Erythroblast (primary cell): ENCODE measurements around the gene MYOCD.

ENCODE experiments used
- DNase-seq, 2 experiments: peaks; one replicate each; lab custom pipeline; 2025; lab: John Stamatoyannopoulos, UW
- GATA1 ChIP-seq: IDR thresholded peaks from 2 replicates; pipeline ENCODE4 v1.6.1; 2011; ENCODE audit warnings: low read depth, mild to moderate bottlenecking, control low read depth, low read length, moderate library complexity
- POLR2A ChIP-seq: IDR thresholded peaks from 2 replicates; pipeline ENCODE4 v1.6.1; 2011; ENCODE audit warnings: mild to moderate bottlenecking, low read length

MYOCD gene, protein sequence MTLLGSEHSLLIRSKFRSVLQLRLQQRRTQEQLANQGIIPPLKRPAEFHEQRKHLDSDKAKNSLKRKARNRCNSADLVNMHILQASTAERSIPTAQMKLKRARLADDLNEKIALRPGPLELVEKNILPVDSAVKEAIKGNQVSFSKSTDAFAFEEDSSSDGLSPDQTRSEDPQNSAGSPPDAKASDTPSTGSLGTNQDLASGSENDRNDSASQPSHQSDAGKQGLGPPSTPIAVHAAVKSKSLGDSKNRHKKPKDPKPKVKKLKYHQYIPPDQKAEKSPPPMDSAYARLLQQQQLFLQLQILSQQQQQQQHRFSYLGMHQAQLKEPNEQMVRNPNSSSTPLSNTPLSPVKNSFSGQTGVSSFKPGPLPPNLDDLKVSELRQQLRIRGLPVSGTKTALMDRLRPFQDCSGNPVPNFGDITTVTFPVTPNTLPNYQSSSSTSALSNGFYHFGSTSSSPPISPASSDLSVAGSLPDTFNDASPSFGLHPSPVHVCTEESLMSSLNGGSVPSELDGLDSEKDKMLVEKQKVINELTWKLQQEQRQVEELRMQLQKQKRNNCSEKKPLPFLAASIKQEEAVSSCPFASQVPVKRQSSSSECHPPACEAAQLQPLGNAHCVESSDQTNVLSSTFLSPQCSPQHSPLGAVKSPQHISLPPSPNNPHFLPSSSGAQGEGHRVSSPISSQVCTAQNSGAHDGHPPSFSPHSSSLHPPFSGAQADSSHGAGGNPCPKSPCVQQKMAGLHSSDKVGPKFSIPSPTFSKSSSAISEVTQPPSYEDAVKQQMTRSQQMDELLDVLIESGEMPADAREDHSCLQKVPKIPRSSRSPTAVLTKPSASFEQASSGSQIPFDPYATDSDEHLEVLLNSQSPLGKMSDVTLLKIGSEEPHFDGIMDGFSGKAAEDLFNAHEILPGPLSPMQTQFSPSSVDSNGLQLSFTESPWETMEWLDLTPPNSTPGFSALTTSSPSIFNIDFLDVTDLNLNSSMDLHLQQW

DNA sequence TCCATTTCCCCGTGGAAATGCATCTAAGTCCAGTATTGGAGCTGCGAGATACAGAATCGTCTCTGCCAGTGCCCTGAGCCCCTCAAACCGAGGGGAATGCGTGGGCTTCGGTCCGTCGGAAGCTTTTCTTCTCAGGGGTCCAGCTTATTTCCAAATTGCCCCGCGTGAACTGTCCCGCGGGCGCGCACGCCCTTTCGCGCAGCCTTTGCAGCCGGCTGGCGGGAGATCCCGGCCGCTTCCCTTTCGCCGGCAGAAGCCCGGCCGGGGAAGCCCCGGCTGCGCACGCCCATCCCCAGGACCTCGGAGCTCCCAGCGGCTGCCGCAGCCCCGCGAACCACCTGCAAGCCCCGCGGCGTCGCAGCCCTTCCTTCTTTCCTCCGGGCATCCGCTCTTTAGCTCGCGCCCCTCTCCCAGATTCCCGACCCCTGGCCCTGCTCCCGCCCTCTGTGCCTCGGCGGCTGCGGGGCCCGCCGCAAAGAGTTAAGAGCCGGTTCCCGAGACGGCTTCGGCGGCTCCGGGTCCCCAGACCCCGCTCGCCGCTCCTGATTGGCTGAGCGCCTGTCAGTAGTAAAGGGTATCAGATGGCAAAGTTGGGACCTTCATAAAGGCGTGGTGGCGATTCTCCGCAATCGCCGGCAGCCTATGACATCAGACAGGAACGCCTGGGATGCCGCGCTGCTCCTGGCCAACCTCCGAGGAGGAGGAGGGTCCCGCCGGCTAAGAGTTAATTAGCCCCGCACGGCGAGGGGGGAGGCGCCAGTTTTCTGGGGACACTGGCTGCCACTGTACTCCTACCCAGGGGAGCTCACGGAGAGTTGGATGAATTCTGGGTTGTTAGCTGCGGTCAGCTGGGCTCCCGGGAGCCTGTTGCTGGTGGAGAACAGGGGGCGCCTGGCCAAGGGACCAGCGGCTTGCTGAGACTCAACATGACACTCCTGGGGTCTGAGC, at the start of gene MYOCD:
TSS of gene MYOCD (plus strand) at position 628 of the 948 bp plus-strand sequence. CDS start at position 927, 299 bp downstream.
- no peak for DNase-seq
- TF ChIP-seq POLR2A (no peak), GATA1 (no peak)

DNA sequence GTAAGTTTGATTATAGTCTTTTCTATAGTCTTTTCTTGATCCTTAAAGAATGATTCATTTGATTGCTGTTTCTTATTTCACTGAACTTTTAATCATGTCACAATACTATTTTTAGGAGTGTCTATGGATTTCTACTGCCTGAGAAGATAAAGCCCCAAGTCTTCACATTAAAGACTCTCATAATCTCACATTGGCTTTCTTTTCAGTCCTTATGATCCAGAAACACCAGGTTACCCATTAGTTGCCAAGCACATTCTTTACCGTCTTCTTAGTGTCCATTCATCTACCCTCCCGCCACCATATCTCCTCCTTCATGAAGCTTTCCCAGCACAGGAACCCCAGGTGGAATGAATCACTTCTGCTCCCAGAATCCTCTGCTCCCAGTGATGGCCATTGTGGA, 49.5 kb upstream of the MYOCD start:
- TF ChIP-seq POLR2A: no peak
- TF ChIP-seq GATA1: no peak
- no peak for DNase-seq

DNA sequence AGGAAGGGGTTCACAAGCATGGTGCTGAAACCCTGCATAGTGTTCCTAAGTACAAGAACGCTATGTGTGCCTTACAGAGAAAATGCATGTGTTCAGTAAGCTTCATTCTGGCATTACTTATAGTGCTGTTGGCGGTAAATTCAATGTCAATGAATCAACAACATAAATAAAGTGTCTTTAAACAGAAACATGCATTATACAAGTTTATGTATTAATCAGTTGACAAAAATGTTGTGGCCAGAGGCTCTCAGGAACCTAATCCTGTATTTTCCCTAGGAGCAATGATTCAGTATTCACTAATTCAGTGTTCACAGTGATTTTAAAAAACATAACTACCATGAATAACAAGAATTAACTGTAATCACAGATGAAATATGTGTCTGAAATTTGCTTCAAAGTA, 47.1 kb upstream of the MYOCD start:
- no peak for DNase-seq
- no peak for TF ChIP-seq POLR2A
- no peak for TF ChIP-seq GATA1

DNA sequence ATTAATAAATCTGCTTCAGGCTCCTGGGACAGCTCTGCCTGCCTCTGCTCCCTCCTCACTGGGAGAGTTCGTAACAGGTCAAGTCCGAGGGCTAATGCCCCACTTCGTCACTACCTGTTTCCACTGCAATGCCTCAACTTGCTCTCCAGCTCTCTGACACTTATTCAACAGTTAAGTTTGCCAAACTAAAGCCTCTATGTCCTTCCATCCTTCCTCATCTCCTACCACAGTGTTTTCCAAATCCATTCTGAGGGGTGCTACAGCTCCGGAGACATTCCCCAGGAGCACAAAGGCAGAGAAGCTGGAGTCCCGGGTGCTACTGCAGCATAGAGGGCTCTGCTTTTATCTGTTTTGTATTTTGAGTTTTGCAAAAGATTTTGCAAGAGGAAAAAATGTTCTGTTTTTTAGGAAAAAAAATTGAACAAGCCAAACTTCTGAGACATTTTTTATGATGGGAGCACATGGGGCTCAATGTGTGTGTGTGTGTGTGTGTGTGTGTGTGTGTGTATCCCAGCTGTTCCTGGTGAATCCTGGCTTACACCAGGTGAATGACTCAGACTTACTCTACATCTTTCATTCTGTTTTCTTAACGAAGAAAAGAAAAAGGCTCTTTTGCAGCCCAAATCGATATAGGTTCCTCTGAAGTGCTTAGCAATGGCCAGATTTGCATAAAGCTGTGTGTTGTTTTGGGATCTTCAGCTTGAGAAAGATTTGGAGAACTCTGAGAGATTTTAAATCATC, 46.1 kb upstream of the MYOCD start:
- no peak for DNase-seq
- TF ChIP-seq POLR2A (no peak), GATA1 (no peak)

DNA sequence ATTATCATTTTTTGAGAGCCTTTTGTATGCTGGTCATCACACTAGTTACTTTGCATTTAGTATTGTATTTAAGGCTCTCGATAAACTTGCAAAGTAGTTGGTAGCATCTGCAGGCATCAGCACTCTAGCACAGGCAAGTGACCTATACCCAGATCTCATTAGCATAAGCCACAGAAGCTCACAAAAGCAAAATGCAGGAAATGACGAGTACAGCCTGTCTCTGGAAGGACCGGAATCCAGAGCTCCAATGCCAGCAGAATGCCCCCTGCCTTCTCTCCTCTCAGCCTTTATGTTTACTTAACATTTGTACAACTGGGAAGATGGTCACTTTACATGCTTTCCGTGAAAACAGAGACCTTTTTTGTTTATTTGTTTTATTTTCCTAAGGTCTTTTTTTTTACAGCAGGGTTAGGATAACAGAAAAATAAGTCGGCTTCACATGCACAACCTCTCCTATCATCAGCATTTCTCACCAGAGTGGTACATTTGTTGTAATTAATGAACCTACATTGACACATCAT, 45.4 kb upstream of the MYOCD start:
- TF ChIP-seq GATA1: no peak
- no peak for DNase-seq

DNA sequence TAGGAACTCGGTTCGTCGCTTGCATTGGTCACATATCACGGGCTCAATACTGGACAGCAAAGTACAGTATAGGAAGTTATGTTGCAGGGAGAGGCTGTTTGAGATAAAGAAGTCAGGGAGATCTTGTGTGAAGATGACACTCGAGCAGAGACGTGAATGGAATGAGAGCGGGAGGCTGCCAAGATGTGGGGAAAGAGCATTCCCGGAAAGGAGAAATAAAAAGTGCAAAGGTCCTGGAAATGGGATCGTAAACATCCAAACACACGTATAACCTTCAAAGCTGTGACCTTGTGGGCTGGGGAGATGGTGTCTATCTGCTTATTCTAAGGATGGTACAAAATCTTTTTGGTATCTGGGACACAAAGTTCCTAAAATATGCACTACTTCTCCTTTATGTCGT, 43.0 kb upstream of the MYOCD start:
- DNase-seq: no peak
- TF ChIP-seq GATA1 (no peak), POLR2A (no peak)

DNA sequence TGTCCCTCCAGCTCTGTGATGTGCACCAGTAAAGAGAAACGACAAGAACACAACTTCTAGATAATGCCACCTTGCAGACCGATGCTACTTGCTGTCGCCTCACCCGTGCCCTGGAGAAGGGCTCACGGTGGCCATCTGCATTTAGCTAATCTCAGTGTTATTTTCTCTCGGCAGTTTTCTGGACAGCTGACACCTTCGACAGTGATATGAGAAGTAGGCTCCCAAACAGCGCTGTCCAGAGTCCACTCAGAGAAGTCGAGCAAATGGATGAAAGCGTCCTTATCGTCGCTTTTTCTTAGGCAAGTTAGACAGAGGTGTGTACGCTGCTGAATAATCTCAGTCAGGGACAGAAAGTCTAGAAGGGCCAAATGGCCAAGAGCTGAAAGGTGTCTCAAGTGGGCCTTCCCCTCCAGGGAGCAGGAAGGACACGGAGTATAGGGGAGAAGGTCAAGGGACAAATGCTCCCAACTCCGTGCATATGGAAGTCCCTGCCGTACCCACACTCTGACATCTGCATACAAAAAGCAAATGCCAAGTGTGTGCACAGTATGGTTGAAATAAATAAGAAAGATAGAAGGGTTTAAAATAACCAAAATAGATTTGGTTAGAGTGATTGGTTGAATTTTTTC, 42.4 kb upstream of the MYOCD start:
- no peak for TF ChIP-seq POLR2A
- no peak for TF ChIP-seq GATA1
- DNase-seq: no peak

DNA sequence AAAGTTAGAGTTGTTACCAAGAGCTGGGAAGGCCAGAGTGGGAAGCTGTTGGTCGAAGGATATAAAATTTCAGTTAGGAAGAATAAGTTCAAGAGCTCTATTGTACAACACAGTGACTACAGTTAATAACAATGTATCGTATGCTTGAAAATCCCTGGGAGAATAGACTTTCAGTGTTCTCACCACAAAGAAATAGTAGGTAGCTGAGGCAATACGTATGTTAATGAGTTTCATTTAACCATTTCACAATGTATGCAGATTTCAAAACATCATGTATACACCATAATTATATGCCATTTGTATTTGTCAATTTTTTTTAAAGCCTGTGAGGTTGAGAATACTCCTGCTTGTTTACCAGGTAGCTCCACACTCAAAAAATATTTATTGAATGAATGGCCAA, 41.5 kb upstream of the MYOCD start:
- DNase-seq: no peak
- TF ChIP-seq POLR2A (no peak), GATA1 (no peak)

DNA sequence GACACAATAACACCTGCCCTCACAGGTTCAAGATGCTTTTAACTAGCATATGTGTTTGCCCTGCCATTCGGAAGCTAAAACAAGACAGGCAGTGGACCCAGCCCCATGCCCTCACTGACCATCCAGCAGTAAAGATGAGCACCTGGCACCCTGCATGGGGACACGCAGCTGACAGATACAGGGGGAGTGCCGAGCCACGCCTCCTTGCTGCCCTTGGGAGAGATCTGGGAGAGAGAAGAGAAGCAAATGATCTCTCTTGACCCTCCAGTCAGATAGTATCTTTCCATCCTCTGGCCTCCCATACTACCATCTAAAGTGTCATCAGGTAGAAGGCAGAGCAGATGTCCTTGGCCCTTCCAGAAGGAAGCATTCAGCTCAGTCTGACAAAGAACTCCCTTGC, 40.6 kb upstream of the MYOCD start:
- TF ChIP-seq GATA1 (no peak), POLR2A (no peak)
- DNase-seq: no peak

DNA sequence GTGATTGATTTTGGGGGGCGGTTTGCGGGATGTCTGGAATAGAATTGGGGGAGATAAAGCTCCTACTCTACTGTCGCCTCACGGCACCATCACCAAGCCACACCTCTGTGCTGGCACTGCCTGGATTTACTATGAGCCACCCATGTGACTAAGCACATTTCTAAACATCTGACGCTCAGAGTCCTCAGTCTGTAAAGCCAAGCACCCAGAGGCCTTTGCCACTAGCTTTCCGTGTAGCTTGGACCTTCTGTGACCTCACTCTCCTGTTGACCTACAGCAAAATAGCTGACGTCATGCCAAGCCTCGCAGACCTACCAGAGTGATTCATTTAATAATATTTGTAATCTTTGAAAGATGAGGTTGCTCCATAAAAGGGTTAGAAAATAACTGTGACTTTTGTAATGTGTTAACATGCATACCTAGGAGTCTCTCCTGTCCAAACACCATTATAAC, 38.5 kb upstream of the MYOCD start:
- TF ChIP-seq GATA1 (no peak), POLR2A (no peak)

DNA sequence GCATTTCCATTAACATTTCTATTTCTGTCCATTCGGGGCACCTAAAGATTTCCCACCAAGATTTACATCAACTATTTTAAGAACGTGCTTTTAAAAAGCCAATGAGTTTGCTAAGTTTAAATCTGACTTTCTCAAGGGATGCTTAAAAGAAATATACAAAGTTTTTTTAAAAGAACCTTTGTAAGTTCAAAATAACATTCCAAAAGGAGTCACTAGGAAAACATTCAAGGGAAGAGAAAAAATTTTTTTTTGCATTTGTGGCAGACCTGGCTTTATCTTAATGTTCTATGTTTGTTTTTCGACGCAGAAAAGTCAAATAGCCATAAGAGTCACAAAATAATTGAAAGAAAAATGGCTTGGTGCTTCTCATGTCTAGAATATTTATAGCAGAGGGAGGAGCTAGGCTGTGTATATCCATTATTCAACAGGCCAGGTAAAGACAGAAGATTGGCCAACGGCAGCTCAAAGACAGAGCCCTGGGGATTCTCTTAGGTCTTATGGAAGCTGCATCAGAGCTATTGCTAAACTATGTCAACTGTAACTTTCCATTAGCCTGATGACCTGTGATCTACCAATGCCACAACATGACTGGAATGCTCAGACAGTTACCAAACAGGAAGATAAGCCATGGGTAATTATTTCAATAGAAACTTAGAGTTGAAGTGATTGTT, 37.8 kb upstream of the MYOCD start:
- TF ChIP-seq GATA1 (no peak), POLR2A (no peak)
- no peak for DNase-seq

More for the DNA sequence above, 38.5 kb upstream of the MYOCD start:
- DNase-seq: peak in 1 of 2 experiments; percentile 1

DNA sequence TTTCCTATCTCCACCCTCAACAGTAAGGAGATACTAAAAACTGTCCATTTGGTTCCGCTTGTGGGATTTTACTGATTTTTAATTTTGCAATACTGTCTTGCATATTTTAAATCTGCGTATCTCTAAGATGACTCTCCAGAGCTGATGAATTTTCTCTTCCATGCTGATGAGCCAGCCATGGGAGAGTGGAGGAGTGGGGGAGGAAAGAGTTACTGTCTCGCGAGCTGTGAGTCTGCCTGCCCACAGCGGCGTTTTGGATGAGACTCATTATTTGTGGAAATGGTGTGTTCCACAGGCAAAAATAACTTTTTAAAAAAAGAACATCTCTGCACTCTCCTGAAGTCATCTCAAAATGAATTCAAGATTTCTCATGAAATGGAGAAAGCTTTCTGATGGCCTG, 34.6 kb upstream of the MYOCD start:
- DNase-seq: no peak
- TF ChIP-seq POLR2A: no peak
